ENCODE measurements around the gene NINJ2. TPM values are rescaled to one million over a fixed set of nuclear protein-coding genes. Genes with fewer than 3 reads are reported as not detected.

NINJ2 gene
- total RNA-seq, 4 donors from 2014 or later: 0.49 to 7.2 (median 2.0) TPM

DNA sequence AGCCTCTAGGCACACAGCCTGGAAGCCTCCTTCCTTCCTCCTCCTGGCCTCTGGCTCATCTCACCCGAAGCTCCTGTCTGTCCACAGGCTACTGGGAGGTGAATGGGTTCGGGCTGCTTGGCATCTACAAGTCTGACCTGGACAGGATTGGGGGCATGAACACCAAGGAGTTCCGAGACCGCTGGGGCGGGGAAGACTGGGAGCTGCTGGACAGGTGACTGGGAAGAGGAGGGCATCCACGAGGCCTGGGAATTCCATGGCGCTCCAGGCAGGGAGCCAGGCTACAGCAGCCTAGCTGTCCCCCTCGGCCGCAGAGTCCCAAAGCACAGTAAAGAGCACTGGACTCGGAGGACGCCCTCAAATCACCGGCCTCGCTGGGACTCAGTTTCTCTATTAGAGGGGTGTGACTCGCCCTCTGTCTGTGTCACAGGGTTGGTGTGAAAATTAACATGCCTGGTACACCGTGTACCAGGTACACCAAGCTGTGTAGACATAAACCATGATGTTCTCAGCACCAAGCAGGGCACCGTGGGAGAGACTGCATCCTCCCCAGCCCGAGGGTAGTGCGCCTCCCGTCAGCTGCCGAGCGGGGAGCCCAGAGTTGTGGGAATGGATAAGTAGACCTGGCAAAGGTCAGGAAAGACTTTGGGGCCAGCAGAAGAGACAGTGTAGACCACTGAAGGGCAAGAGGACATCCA, 103.9 kb downstream of the NINJ2 start:
- H3K4me1 ChIP-seq: no peaks in the 10 kb centered on the region
- no peak overlapping the region for H3K4me3 ChIP-seq (replicated peaks in 1 of 3)
- intact Hi-C loops (cut with DNase I): no loop called here
- H3K27ac ChIP-seq: no peak overlapping the region
- DNase-seq: no peak
- H3K36me3 ChIP-seq: no peaks in the 10 kb centered on the region
- no peaks in the 10 kb centered on the region for H3K27me3 ChIP-seq
- WGBS, 2 donors: 85 to 92% methylated on average over 17 to 21 of the region's 21 CpGs
- H3K9me3 ChIP-seq: no peaks in the 10 kb centered on the region
- no peak for TF ChIP-seq POLR2A (IDR thresholded peaks at IDR 0.05)

DNA sequence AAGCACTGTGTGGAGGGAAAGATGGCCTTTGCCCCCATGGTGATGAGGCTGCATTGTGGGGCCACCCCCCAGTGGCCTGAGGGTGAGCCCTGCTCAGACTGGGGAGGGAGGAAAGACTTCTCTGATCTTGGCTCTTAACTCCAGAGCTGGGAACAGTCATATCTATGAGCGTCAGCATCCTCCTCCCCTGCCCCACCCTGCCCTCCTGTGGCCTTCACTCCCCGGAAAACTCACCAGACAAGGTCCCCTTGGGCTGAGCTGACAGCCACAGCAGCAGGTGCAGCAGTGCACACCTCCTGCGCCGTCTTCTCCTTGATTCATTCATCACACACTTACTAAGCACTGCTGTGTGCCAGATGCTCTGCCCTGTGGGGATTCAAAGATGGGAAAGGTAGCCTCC, 104.7 kb downstream of the NINJ2 start:
- H3K27me3 ChIP-seq: no peaks in the 10 kb centered on the region
- no peaks in the 10 kb centered on the region for H3K36me3 ChIP-seq
- DNase-seq: no peak
- TF ChIP-seq, protein P1, sequence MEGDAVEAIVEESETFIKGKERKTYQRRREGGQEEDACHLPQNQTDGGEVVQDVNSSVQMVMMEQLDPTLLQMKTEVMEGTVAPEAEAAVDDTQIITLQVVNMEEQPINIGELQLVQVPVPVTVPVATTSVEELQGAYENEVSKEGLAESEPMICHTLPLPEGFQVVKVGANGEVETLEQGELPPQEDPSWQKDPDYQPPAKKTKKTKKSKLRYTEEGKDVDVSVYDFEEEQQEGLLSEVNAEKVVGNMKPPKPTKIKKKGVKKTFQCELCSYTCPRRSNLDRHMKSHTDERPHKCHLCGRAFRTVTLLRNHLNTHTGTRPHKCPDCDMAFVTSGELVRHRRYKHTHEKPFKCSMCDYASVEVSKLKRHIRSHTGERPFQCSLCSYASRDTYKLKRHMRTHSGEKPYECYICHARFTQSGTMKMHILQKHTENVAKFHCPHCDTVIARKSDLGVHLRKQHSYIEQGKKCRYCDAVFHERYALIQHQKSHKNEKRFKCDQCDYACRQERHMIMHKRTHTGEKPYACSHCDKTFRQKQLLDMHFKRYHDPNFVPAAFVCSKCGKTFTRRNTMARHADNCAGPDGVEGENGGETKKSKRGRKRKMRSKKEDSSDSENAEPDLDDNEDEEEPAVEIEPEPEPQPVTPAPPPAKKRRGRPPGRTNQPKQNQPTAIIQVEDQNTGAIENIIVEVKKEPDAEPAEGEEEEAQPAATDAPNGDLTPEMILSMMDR (IDR thresholded peaks at IDR 0.05): no peak
- 91 to 93% methylated on average over 4 of the region's 4 CpGs for WGBS, 2 donors
- H3K9me3 ChIP-seq: no peaks in the 10 kb centered on the region
- intact Hi-C loops (cut with DNase I): no loop called here
- H3K27ac ChIP-seq: no peak overlapping the region
- H3K4me1 ChIP-seq: no peaks in the 10 kb centered on the region
- no peak overlapping the region for H3K4me3 ChIP-seq (replicated peaks in 1 of 3)

DNA sequence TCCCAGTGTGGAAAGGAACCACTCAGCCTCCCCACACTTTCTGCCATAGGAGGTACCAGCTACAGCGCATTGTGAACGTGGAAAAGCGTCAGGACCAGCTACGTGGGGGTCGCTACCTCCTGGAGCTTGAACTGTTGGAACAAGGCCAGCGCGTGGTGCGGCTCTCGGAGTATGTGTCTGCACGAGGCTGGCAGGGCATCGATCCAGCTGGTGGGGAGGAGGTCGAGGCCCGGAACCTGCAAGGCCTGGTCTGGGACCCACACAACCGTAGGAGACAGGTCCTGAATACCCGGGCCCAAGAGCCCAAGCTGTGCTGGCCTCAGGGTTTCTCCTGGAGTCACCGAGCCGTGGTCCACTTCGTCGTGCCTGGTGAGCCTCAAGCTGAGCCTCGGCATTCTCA, 106.7 kb downstream of the NINJ2 start:
- H3K4me1 ChIP-seq: no peaks in the 10 kb centered on the region
- intact Hi-C loops (cut with DNase I): no loop called here
- no peak overlapping the region for H3K27ac ChIP-seq
- no peaks in the 10 kb centered on the region for H3K36me3 ChIP-seq
- no peak overlapping the region for H3K4me3 ChIP-seq (replicated peaks in 1 of 3)
- WGBS, 2 donors: 46 to 55% methylated on average over 5 to 17 of the region's 20 CpGs
- no peaks in the 10 kb centered on the region for H3K9me3 ChIP-seq
- H3K27me3 ChIP-seq: no peaks in the 10 kb centered on the region
- DNase-seq: peak; percentile 33
- TF ChIP-seq, protein P1 (IDR thresholded peaks at IDR 0.05): no peak
- no peak for TF ChIP-seq POLR2A (IDR thresholded peaks at IDR 0.05)

DNA sequence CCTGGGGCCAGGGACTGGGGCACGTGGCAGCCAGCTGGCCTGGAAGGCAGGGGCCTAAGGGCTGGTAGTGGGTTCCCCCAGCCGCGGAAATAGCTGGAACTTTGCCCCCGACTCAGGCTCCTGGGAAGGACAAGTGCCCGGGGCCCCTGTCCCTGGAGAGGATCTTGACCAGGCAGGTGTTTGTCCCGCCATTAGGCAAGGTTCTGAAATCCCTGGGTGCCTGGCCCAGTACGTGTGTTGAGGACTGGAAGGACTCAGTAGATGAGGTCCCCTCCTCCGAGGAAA, 109.3 kb downstream of the NINJ2 start:
- no peaks in the 10 kb centered on the region for H3K9me3 ChIP-seq
- intact Hi-C loops (cut with DNase I): no loop called here

DNA sequence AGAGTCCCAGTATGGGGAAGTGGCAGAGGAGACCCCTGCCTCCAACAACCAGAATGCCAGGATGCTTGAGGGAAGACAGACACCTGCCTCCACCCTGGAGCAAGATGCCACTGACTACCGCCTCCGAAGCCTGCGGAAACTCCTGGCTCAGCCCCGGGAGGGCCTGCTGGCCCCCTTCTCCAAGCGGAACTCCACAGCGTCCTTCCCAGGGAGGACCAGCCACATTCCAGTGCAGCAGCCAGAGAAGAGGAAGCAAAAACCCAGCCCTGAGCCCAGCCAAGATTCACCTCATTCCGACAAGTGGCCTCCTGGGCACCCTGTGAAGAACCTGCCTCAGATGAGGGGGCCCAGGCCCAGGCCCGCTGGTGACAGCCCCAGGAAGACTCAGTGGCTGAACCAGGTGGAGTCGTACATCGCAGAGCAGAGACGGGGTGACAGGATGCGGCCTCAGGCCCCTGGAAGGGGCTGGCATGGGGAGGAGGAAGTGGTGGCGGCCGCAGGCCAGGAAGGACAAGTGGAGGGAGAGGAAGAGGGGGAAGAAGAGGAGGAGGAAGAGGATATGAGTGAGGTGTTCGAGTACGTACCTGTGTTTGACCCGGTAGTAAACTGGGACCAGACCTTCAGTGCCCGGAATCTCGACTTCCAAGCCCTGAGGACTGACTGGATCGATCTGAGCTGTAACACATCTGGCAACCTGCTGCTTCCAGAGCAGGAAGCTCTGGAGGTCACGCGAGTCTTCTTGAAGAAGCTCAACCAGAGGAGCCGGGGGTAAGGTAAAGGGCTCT, 109.8 kb downstream of the NINJ2 start:
- no peak for TF ChIP-seq POLR2A (IDR thresholded peaks at IDR 0.05)
- TF ChIP-seq, protein P1 (IDR thresholded peaks at IDR 0.05): no peak
- 82 to 86% methylated on average over 23 of the region's 23 CpGs for WGBS, 2 donors
- no peak for DNase-seq

More for the DNA sequence above, 109.3 kb downstream of the NINJ2 start:
- Histone ChIP-seq H3K4me1 (no peaks in the 10 kb centered on the region), H3K27ac (no peak overlapping the region), H3K27me3 (no peaks in the 10 kb centered on the region), H3K36me3 (no peaks in the 10 kb centered on the region), H3K4me3 (replicated peaks in 1 of 3) (no peak overlapping the region)
- DNase-seq: no peak
- WGBS, 2 donors: 84 to 90% methylated on average over 8 of the region's 8 CpGs
- TF ChIP-seq, protein P1 (IDR thresholded peaks at IDR 0.05): no peak
- TF ChIP-seq POLR2A (IDR thresholded peaks at IDR 0.05): no peak

More for the DNA sequence above, 109.8 kb downstream of the NINJ2 start:
- Histone ChIP-seq H3K27ac (no peak overlapping the region), H3K36me3 (no peaks in the 10 kb centered on the region), H3K27me3 (no peaks in the 10 kb centered on the region), H3K4me3 (replicated peaks in 1 of 3) (no peak overlapping the region), H3K4me1 (no peaks in the 10 kb centered on the region), H3K9me3 (no peaks in the 10 kb centered on the region)
- intact Hi-C loops (cut with DNase I): no loop called here
